Measurements from ENCODE around the gene LPP. TPM values are rescaled to one million over a fixed set of nuclear protein-coding genes. Genes with fewer than 3 reads are reported as not detected.

LPP gene
- total RNA-seq, 1 experiment from 2014 or later, result 20.4 TPM

DNA sequence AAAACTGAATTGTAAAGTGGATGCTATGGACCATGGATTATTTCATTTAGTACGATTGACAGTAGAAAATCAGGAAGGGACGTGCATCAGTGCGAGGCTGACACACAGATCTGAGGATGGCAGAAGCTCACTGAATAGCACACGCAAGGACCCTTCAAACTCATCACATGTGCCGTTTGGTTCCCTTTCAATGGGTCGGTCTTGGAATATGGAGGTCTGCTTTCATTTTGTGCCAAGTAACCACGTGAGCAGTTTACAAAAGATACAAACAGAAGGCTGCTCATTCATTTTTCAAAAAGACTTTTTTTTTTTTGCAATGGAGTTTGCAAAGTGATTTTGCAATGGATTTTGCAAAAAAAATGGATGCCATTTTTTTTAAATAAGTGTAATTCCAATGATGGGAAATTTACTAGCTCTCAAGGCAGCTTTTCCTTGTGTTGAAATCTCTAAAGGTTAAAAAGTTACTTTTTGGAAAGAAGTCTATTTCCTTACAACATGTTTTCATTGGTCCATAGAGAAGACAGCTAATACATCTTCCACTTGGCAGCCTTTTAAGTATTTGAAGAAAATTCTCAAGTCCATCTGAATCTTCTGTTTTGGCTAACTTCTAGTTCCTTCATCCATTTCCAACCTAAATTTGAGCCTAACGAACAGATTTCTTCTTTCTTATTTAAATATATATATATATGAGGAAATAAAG is 625.5 kb downstream of the LPP start:
- Histone ChIP-seq H3K4me3 (ENCODE audit: low read length) (no peak overlapping the region), H3K79me2 (ENCODE audit: low read length) (no peaks in the 10 kb centered on the region), H3K9me2 (replicated peaks; ENCODE audit: low read length) (no peaks in the 10 kb centered on the region), H3K9ac (ENCODE audit: low read length) (no peak overlapping the region), H3F3A (ENCODE audit: low read length, unreplicated experiment) (no peaks in the 10 kb centered on the region), H3K27me3 (ENCODE audit: low read length) (no peaks in the 10 kb centered on the region), H3K36me3 (ENCODE audit: low read depth, low read length) (no peaks in the 10 kb centered on the region), H2AFZ (ENCODE audit: low read length) (no peak overlapping the region), H3K4me1 (ENCODE audit: insufficient read depth, low read length) (0 out of 2 replicates have a peak, but pooled peaks cover 11% of the 10 kb centered on the region), H4K20me1 (ENCODE audit: low read length) (no peaks in the 10 kb centered on the region), H3K27ac (ENCODE audit: low read length) (no peak overlapping the region), H3K9me3 (ENCODE audit: low read length) (no peaks in the 10 kb centered on the region), H3K4me2 (ENCODE audit: low read length) (no peak overlapping the region)
- TF ChIP-seq EZH2 (IDR thresholded peaks at IDR 0.05; ENCODE audit: low read length, unreplicated experiment) (no peak), EZH2phosphoT487 (IDR thresholded peaks at IDR 0.05; ENCODE audit: borderline replicate concordance, low read length) (no peak)
- TF ChIP-seq, protein P1, sequence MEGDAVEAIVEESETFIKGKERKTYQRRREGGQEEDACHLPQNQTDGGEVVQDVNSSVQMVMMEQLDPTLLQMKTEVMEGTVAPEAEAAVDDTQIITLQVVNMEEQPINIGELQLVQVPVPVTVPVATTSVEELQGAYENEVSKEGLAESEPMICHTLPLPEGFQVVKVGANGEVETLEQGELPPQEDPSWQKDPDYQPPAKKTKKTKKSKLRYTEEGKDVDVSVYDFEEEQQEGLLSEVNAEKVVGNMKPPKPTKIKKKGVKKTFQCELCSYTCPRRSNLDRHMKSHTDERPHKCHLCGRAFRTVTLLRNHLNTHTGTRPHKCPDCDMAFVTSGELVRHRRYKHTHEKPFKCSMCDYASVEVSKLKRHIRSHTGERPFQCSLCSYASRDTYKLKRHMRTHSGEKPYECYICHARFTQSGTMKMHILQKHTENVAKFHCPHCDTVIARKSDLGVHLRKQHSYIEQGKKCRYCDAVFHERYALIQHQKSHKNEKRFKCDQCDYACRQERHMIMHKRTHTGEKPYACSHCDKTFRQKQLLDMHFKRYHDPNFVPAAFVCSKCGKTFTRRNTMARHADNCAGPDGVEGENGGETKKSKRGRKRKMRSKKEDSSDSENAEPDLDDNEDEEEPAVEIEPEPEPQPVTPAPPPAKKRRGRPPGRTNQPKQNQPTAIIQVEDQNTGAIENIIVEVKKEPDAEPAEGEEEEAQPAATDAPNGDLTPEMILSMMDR (conservative IDR thresholded peaks at IDR 0.05; ENCODE audit: low read depth, low read length), result no peak
- BruUV-seq (replicated peaks), result no TSS peak
- POLR2A ChIA-PET (ENCODE audit: unreplicated experiment), result no interaction called here
- ATAC-seq, result no peak
- CTCF ChIA-PET, result no interaction called here
- intact Hi-C loops (cut with micrococcal nuclease), result no loop called here
- DNase-seq, result no peak

DNA sequence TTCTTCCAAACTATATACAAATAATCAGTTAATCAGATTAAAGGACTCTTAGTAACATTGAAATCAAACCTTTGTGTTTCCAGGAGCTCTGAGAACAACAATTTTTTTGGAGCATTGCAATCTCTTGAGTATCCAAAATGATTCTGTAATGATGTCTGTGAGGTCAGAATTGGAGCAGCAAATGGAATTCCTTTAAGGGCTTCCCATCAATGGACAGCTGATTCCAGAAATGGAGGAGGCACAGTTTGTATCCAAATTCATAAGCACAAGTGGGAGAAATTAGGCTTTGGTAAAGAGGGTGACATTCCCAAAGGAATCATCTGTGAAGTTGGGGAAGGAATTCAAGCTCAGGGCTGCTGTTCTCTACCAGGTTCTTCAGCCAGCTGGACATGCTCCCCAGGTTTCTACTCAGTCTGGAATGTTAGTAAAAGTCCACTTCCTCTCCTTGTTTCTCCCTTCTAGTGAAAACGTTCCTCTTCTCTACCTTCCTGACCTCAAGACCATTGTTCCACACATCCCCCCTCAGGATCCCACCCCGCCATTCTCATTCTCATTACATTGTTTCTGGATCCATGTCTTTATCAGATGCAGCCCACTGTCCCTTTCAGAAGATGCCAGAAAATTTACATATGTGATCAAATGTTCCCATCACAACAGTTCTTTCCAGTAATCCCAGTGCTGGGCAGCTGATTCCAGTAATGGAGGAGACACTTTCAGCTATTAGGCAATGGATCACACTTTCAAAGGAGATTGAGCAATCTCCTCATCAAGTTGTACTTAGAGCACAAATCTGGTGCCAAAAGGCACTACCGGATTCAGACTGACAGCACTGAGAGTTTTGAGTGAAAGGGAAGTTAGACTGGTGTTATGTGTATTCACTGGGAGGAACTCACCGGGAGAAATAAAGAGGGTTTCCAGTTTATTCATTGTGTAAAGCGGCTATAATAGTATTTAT is 626.5 kb downstream of the LPP start:
- Histone ChIP-seq H4K20me1 (ENCODE audit: low read length) (no peaks in the 10 kb centered on the region), H3K79me2 (ENCODE audit: low read length) (no peaks in the 10 kb centered on the region), H3K4me3 (ENCODE audit: low read length) (no peak overlapping the region), H3K27ac (ENCODE audit: low read length) (no peak overlapping the region), H3K4me1 (ENCODE audit: insufficient read depth, low read length) (0 out of 2 replicates have a peak, but pooled peaks cover 11% of the 10 kb centered on the region), H3K9me2 (replicated peaks; ENCODE audit: low read length) (no peaks in the 10 kb centered on the region), H3K27me3 (ENCODE audit: low read length) (no peaks in the 10 kb centered on the region), H2AFZ (ENCODE audit: low read length) (no peak overlapping the region), H3K4me2 (ENCODE audit: low read length) (no peak overlapping the region), H3K9me3 (ENCODE audit: low read length) (no peaks in the 10 kb centered on the region), H3K36me3 (ENCODE audit: low read depth, low read length) (no peaks in the 10 kb centered on the region), H3K9ac (ENCODE audit: low read length) (no peak overlapping the region), H3F3A (ENCODE audit: low read length, unreplicated experiment) (no peaks in the 10 kb centered on the region)
- CTCF ChIA-PET, result no interaction called here
- POLR2A ChIA-PET (ENCODE audit: unreplicated experiment), result no interaction called here
- TF ChIP-seq, protein P1 (conservative IDR thresholded peaks at IDR 0.05; ENCODE audit: low read depth, low read length), result no peak
- TF ChIP-seq EZH2 (IDR thresholded peaks at IDR 0.05; ENCODE audit: low read length, unreplicated experiment) (no peak), EZH2phosphoT487 (IDR thresholded peaks at IDR 0.05; ENCODE audit: borderline replicate concordance, low read length) (no peak)
- no peak for ATAC-seq
- intact Hi-C loops (cut with micrococcal nuclease), result no loop called here
- BruUV-seq (replicated peaks), result no TSS peak
- no peak for DNase-seq

Measured in PC-3 (cell line).